ENCODE data around the gene AK5. TPM values are rescaled to one million over a fixed set of nuclear protein-coding genes. Genes with fewer than 3 reads are reported as not detected.

AK5 gene
- total RNA-seq, 2 experiments from 2014 or later, result 7.0 to 9.1 TPM

- intact Hi-C loops (cut with micrococcal nuclease), result no loop called here
- Mint-ChIP-seq H3K27ac (peak overlapping the region; percentile 22), H3K9me3 (no peaks in the 10 kb centered on the region), H3K27me3 (ENCODE audit: low read depth) (no peaks in the 10 kb centered on the region), H3K4me1 (ENCODE audit: low read depth) (peaks cover 3% of the 10 kb centered on the region), H3K36me3 (ENCODE audit: low read depth) (peaks cover 31% of the 10 kb centered on the region), H3K4me3 (no peak overlapping the region)
- no peak for DNase-seq
- CTCF ChIA-PET, result interaction anchor here (0.5 to 1.2 kb wide), 3 partner anchors 14 to 127 kb away, joined by 3 to 5 read pairs (median 3); no protein-coding TSS in a partner anchor
Measured at GRCh38 chr1:77565321-77565720, 283.5 kb downstream of the AK5 start.

GRCh38 chr1:77571642-77572041 is 289.8 kb downstream of the AK5 start:
- H3K27ac Mint-ChIP-seq, result no peak overlapping the region
- H3K27me3 Mint-ChIP-seq (ENCODE audit: low read depth), result no peaks in the 10 kb centered on the region
- H3K4me1 Mint-ChIP-seq (ENCODE audit: low read depth), result no peaks in the 10 kb centered on the region
- peaks cover 32% of the 10 kb centered on the region for H3K36me3 Mint-ChIP-seq (ENCODE audit: low read depth)
- CTCF ChIA-PET, result no interaction called here
- DNase-seq, result no peak
- intact Hi-C loops (cut with micrococcal nuclease), result no loop called here
- no peak overlapping the region for H3K4me3 Mint-ChIP-seq
- H3K9me3 Mint-ChIP-seq, result no peaks in the 10 kb centered on the region

GRCh38 chr1:77579547-77579946 is 297.7 kb downstream of the AK5 start:
- Mint-ChIP-seq H3K36me3 (ENCODE audit: low read depth) (peaks cover 24% of the 10 kb centered on the region), H3K27me3 (ENCODE audit: low read depth) (no peaks in the 10 kb centered on the region), H3K4me3 (no peak overlapping the region), H3K9me3 (no peaks in the 10 kb centered on the region), H3K4me1 (ENCODE audit: low read depth) (peaks cover 6% of the 10 kb centered on the region), H3K27ac (no peak overlapping the region)
- intact Hi-C loops (cut with micrococcal nuclease), result no loop called here
- CTCF ChIA-PET, result interaction anchor here (0.7 kb wide), 1 partner anchor 49 kb away, joined by 3 read pairs; no protein-coding TSS in a partner anchor
- DNase-seq, result no peak

GRCh38 chr1:77582905-77583304 is 301.1 kb downstream of the AK5 start:
- no peak for DNase-seq
- no peak overlapping the region for H3K4me3 Mint-ChIP-seq
- no peaks in the 10 kb centered on the region for H3K27me3 Mint-ChIP-seq (ENCODE audit: low read depth)
- intact Hi-C loops (cut with micrococcal nuclease), result no loop called here
- CTCF ChIA-PET, result no interaction called here
- peaks cover 22% of the 10 kb centered on the region for H3K36me3 Mint-ChIP-seq (ENCODE audit: low read depth)
- H3K4me1 Mint-ChIP-seq (ENCODE audit: low read depth), result peaks cover 20% of the 10 kb centered on the region
- H3K27ac Mint-ChIP-seq, result no peak overlapping the region
- no peaks in the 10 kb centered on the region for H3K9me3 Mint-ChIP-seq

- DNase-seq, result no peak
- peaks cover 22% of the 10 kb centered on the region for H3K36me3 Mint-ChIP-seq (ENCODE audit: low read depth)
- no peak overlapping the region for H3K4me3 Mint-ChIP-seq
- no peaks in the 10 kb centered on the region for H3K9me3 Mint-ChIP-seq
- CTCF ChIA-PET, result no interaction called here
- peaks cover 22% of the 10 kb centered on the region for H3K4me1 Mint-ChIP-seq (ENCODE audit: low read depth)
- no peaks in the 10 kb centered on the region for H3K27me3 Mint-ChIP-seq (ENCODE audit: low read depth)
- intact Hi-C loops (cut with micrococcal nuclease), result no loop called here
- no peak overlapping the region for H3K27ac Mint-ChIP-seq
Measured at GRCh38 chr1:77583483-77583882, 301.7 kb downstream of the AK5 start.

- intact Hi-C loops (cut with micrococcal nuclease), result no loop called here
- CTCF ChIA-PET, result no interaction called here
- H3K27me3 Mint-ChIP-seq (ENCODE audit: low read depth), result no peaks in the 10 kb centered on the region
- peaks cover 24% of the 10 kb centered on the region for H3K4me1 Mint-ChIP-seq (ENCODE audit: low read depth)
- H3K27ac Mint-ChIP-seq, result no peak overlapping the region
- H3K36me3 Mint-ChIP-seq (ENCODE audit: low read depth), result peaks cover 23% of the 10 kb centered on the region
- no peak overlapping the region for H3K4me3 Mint-ChIP-seq
- no peak for DNase-seq
- H3K9me3 Mint-ChIP-seq, result no peaks in the 10 kb centered on the region
Measured at GRCh38 chr1:77584884-77585283, 303.1 kb downstream of the AK5 start.

- H3K9me3 Mint-ChIP-seq, result no peaks in the 10 kb centered on the region
- intact Hi-C loops (cut with micrococcal nuclease), result no loop called here
- H3K27me3 Mint-ChIP-seq (ENCODE audit: low read depth), result no peaks in the 10 kb centered on the region
- peaks cover 19% of the 10 kb centered on the region for H3K36me3 Mint-ChIP-seq (ENCODE audit: low read depth)
- H3K4me1 Mint-ChIP-seq (ENCODE audit: low read depth), result peaks cover 24% of the 10 kb centered on the region
- CTCF ChIA-PET, result interaction anchor here (0.7 kb wide), 1 partner anchor 8 kb away, joined by 3 read pairs; no protein-coding TSS in a partner anchor
- DNase-seq, result no peak
- H3K4me3 Mint-ChIP-seq, result no peak overlapping the region
- no peak overlapping the region for H3K27ac Mint-ChIP-seq
Measured at GRCh38 chr1:77585610-77586314, 303.9 kb downstream of the AK5 start.

- Mint-ChIP-seq H3K4me1 (ENCODE audit: low read depth) (peaks cover 24% of the 10 kb centered on the region), H3K9me3 (no peaks in the 10 kb centered on the region), H3K36me3 (ENCODE audit: low read depth) (peaks cover 9% of the 10 kb centered on the region), H3K27ac (no peak overlapping the region), H3K4me3 (no peak overlapping the region), H3K27me3 (ENCODE audit: low read depth) (no peaks in the 10 kb centered on the region)
- DNase-seq, result no peak
- CTCF ChIA-PET, result no interaction called here
- intact Hi-C loops (cut with micrococcal nuclease), result no loop called here
Measured at GRCh38 chr1:77589231-77589630, 307.4 kb downstream of the AK5 start.

- Mint-ChIP-seq H3K27ac (no peak overlapping the region), H3K4me1 (ENCODE audit: low read depth) (peaks cover 28% of the 10 kb centered on the region), H3K4me3 (no peak overlapping the region), H3K9me3 (no peaks in the 10 kb centered on the region), H3K36me3 (ENCODE audit: low read depth) (peaks cover 14% of the 10 kb centered on the region), H3K27me3 (ENCODE audit: low read depth) (no peaks in the 10 kb centered on the region)
- CTCF ChIA-PET, result interaction anchor here (0.6 kb wide), 1 partner anchor 264 kb away, joined by 4 read pairs; no protein-coding TSS in a partner anchor
- intact Hi-C loops (cut with micrococcal nuclease), result no loop called here
- DNase-seq, result no peak
Measured at GRCh38 chr1:77590651-77591050, 308.8 kb downstream of the AK5 start.

GRCh38 chr1:77592906-77593305 is 311.1 kb downstream of the AK5 start:
- Mint-ChIP-seq H3K36me3 (ENCODE audit: low read depth) (peaks cover 25% of the 10 kb centered on the region), H3K9me3 (no peaks in the 10 kb centered on the region), H3K4me1 (ENCODE audit: low read depth) (peaks cover 27% of the 10 kb centered on the region), H3K27ac (no peak overlapping the region), H3K27me3 (ENCODE audit: low read depth) (no peaks in the 10 kb centered on the region), H3K4me3 (no peak overlapping the region)
- no peak for DNase-seq
- intact Hi-C loops (cut with micrococcal nuclease), result no loop called here
- CTCF ChIA-PET, result no interaction called here

- Mint-ChIP-seq H3K4me3 (no peak overlapping the region), H3K36me3 (ENCODE audit: low read depth) (peaks cover 25% of the 10 kb centered on the region), H3K27me3 (ENCODE audit: low read depth) (no peaks in the 10 kb centered on the region), H3K9me3 (no peaks in the 10 kb centered on the region), H3K27ac (peak overlapping the region; percentile 61), H3K4me1 (ENCODE audit: low read depth) (peaks cover 24% of the 10 kb centered on the region)
- CTCF ChIA-PET, result no interaction called here
- DNase-seq, result no peak
- intact Hi-C loops (cut with micrococcal nuclease), result no loop called here
Measured at GRCh38 chr1:77594366-77595112, 312.7 kb downstream of the AK5 start.

GRCh38 chr1:77597310-77597709 is 315.5 kb downstream of the AK5 start:
- H3K4me1 Mint-ChIP-seq (ENCODE audit: low read depth), result peaks cover 16% of the 10 kb centered on the region
- peaks cover 30% of the 10 kb centered on the region for H3K36me3 Mint-ChIP-seq (ENCODE audit: low read depth)
- H3K4me3 Mint-ChIP-seq, result no peak overlapping the region
- intact Hi-C loops (cut with micrococcal nuclease), result loop anchor here (2.0 kb wide), 1 partner anchor 21 kb away; no protein-coding TSS in a partner anchor
- H3K9me3 Mint-ChIP-seq, result no peaks in the 10 kb centered on the region
- no peak for DNase-seq
- H3K27me3 Mint-ChIP-seq (ENCODE audit: low read depth), result no peaks in the 10 kb centered on the region
- H3K27ac Mint-ChIP-seq, result no peak overlapping the region
- CTCF ChIA-PET, result no interaction called here
